COLO668 (cell line): ENCODE results near the gene SLC9A8.
"Not testable (repeated sequence)": the region's sequence is repeated elsewhere in the genome, so short reads cannot be mapped to it uniquely, and the experiment has no call there.

Experiments
- DNase-seq: peaks from one replicate; lab custom pipeline; 2025; ENCODE audit not compliant: unreplicated experiment; lab: John Stamatoyannopoulos, UW

SLC9A8 gene

DNA sequence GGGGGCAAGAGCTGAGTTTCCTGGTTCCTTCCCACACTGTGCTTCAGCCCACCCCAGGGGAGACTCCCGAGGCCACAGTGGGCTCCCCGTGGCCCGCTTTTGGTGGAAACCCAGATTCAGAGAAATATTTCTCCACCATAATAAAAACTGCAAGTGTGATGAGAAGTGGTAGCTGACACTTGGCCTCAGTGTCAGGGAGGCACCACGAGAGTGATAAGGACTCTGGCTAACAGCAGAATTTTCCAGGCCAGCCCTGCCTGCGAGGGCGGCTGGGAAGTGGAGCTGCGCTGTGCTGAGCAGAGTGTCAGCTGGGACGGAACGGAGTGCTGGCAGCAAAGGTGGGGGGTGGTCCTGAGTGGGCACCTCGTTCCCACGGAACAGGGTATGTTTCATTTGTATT lies 80.2 kb downstream of the SLC9A8 start:
- DNase-seq, result no peak

DNA sequence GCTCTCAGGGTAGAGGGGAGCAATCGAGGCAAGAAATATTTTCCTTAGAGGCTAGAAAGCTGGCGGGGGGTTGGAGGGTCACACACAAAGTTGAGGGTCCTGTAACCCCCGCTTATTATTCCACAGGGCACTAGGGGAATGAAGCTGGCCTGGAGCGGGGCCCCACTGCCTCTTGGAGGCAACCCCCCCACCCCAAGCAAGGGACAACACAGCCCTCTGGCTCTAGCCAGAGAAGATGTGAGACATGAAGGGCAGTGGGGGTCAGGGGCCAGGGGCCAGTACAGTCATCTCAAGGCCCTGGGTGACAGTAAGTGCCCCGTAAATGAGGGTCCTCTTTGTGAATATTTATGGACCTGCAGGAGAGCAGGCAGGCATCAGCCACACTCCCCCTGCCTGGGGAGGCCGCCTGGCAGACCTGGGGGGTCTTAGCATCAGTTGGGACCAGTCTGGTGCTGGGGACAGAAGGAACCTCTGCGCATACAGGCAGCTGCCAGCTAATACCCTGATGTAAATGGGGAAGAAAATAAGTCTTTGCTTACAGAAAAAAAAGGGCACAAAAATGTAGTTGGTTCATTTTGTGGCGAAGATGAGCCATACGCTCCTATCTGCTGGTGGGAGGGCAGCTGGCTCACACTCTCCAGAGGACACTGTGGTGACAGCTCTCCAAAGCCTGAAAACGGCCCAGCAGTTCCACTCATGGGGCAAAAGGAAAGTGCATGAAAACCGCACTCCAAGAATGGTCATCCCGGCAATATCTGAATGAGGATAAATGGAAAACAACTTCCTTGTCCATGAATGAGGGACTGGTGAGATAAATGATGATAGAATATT lies 80.8 kb downstream of the SLC9A8 start:
- no peak for DNase-seq

DNA sequence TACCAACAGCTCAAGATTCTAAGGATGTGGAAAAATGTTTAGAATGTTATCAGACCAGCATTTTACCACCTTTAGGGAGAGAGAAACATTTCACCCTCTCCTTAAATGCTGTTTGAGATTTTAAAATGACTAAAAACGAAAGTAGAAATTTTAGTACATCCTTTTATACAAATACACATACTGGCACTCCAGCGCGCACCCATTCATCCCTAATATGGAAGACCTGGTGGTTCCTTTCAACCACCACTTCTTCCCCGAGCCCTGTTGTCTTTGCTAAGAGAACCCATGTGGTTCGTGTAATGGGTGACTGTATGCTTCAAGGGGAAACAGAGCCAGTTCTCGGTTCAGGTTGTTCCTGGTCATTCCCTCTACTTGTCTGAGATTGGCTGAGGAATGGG lies 81.4 kb downstream of the SLC9A8 start:
- no peak for DNase-seq

DNA sequence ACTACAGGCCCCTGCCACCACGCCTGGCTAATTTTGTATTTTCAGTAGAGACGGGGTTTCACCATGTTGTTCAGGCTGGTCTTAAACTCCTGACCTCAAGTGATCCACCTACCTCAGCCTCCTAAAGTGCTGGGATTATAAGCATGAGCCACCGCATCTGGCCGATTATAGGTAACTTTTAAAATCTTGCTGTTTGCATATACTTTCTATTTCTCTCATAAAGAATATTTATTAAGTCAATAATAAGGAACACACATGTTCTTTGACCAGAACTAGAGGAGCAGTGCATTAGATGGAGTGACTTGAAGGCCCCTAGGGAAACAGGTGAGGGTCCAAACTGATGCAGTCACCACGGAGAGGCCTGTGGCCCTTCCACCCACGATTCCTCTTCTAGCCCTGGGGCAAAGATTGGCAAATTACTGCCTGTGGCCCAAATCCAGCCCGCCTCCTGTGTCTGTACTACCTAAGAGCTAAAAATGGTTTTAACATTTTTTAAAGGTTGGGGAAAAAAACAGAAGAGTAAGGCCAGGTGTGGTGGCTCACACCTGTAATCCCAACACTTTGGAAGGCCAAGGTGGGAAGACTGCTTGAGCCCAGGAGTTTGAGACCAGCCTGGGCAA lies 83.0 kb downstream of the SLC9A8 start:
- not testable (repeated sequence) for DNase-seq

DNA sequence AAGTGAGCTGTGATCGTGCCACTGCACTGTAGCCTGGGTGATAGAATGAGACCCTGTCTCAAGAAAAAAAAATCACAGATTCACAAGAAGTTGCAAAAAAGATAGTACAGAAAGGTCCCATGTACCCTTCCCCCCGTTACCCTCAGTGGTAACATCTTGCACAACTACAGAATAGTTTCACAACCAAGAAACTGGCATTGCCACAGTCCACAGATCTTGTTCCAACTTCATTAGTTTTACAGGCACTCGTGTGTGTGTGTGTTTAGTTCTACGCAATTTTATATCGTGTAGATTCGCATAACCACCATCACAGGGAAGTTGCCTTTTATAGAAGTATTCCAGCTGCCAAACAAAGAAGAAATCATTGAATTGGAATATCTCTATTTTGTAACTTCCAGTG lies 83.6 kb downstream of the SLC9A8 start:
- DNase-seq, result no peak

DNA sequence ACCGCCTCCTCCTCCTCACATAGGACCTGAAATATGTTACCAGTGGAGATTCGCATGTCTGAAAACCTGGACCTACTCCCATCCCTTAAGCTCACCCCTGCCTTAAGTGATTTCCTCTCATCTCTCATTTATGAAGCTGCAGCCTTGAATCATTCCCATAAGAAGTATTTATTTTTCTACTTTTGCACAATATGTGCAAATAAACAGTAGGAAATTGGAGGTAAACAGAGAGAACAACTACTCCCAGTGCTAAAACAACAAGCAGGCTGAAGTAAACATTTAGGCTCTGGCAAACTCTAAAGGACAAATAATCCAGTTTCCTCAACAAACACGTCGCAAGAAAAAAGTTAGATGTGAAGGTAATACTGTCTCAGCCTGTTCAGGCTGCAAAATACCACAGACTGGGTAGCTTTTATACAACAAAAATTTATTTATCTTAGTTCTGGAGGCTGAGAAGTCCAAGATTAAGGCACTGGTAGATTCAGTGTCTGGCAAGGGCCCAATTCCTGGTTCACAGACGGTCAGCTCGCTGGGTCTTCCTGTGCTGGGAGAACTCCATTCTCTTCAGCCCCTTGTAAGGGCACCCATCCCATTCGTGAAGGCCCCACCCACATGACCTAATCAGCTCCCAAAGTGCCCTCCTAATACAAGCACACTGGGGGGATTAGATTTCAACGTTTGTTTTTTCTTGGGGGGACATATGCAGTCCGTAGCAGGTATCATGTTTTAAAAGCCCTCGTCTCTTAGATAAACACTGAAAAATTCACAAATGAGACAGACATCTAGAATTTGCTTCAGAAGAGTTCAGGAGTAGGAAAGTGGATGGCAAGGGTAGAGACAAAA lies 87.1 kb downstream of the SLC9A8 start:
- no peak for DNase-seq

DNA sequence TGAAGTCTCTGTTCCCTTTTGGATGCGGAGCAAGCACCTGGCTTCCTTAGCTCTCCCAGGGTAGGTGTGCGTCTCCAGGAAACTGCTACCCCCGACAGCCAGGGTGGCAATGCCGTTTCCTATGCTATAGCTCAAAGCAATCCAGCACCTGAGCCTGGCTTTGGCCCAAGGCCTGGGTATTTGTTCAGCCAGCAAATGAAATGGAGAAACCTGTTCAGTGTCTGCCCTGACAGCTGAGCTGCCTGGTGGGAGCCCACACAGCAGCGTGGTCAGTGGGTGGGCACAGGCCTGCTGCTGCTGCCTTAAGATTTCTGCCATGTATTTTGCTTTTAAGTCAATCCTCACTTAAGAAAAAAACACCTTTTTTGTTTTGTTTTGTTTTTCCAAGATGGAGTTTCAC lies 89.0 kb downstream of the SLC9A8 start:
- DNase-seq, result no peak

DNA sequence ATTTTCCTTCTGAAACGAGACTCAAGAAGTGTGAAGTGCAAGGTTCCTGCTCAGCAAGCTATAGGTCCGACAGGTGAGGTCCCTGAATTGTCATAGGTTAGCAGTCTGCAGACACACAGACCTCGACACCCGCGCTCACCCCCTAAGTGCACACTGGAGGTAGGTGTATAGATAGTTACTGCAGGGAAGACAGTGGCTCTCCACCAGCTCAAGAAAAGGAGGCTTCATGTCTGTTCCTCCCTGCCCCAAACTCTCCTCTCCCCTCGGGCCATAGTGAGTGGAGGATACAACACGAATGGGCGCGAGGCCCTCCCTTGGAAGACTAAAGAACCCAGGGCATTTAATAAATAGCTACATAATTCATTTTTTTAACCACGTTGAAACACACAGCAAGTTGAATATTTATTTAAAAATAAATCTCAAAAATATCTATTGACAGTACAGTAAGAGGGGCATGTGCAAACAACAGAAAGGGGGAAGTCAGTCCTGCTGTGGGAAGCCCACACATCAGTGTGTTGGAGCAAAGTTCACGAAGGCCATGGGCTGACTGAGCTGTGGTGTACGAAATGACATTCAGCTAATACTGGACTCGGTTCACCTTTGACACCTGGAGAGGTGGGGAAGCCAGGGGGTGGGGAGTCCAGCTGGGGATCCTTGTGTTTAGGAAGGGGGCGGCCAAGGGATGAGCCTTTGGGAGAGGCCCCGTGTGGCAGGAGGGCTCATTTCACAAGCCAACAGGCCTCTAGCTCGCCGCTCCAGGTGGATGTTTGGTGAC lies 92.0 kb downstream of the SLC9A8 start:
- DNase-seq, result no peak

DNA sequence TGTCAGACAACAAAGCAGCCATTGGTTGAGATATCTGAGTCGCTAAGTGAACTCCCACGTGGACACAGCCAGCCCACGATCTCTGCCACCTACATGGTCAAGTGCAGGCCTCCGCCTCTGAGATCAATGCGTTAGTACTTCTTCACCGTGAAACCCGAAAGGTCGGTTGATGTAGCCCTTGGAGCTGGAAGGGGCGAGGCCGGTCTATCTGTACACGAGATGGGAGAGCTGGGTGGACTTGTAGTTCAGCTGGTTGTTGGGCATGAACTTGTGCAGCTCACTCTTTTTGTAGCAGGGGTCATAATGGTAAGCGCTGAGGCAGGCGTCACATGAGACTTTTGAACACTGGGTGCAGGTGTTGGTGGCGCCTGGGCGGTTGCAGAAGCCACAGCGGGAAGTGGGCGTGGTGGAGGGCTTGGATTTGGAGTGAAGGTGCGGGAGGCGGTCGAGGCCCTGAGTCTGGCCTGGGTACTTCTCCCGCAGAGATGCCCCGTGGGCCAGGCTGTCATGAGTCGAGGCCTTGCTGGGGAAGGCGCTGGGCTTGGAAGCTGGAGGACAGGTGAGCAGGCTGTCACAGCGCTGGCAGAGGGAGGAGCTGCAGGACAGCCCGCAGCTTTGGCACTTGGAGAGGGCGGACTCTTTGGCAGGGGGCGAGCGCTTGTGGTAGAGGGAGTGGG lies 92.9 kb downstream of the SLC9A8 start:
- DNase-seq, result no peak

DNA sequence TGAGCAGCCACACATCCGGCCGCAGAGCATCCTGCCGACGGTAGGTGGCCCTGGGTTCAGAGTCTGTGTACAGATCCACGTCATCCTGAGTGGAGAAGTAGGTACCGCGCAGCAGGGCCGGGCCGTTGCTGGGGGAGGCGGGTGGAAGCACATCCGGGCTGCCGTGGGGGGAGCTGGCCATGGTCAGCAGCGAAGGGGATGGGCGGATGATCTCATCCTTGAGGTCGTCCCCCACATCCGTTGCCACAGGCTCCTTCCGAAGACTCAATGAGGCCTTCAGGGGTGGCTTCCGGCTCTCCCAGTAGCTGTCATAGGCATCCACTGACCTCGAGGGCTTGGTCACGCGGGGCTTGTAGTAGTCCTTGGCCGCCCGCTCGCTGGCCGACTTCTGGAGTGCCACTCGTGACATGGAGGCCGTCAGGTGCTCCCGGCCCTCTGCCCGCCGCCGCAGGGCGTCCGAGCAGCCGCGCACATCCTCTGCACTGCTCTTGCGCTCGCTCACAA lies 93.5 kb downstream of the SLC9A8 start:
- DNase-seq, result no peak

DNA sequence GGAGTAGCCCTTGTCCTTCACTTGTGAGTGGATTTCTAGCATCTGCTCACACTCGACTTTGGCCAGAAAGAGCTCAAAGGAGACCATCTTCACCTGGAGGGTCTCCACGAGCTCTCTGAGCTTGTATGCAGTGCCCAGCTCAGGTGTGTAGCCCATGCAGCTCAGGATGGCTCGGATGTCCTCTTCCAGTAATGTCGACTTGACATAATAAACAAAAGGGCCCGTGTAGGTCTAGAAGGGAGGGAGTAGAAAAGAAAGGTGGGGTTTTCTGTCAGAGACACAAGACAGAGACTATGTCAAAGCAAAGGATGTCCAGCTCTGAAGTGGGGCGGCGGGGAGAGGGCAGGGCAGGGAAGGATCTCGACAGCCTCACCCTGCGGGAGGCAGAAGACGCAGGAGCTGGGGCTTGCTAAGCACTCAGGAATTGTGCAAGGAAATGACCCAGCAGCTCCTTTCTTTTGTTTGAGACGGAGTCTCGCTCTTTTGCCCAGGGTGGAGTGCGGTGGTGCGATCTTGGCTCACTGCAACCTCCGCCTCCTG lies 94.1 kb downstream of the SLC9A8 start:
- no peak for DNase-seq

DNA sequence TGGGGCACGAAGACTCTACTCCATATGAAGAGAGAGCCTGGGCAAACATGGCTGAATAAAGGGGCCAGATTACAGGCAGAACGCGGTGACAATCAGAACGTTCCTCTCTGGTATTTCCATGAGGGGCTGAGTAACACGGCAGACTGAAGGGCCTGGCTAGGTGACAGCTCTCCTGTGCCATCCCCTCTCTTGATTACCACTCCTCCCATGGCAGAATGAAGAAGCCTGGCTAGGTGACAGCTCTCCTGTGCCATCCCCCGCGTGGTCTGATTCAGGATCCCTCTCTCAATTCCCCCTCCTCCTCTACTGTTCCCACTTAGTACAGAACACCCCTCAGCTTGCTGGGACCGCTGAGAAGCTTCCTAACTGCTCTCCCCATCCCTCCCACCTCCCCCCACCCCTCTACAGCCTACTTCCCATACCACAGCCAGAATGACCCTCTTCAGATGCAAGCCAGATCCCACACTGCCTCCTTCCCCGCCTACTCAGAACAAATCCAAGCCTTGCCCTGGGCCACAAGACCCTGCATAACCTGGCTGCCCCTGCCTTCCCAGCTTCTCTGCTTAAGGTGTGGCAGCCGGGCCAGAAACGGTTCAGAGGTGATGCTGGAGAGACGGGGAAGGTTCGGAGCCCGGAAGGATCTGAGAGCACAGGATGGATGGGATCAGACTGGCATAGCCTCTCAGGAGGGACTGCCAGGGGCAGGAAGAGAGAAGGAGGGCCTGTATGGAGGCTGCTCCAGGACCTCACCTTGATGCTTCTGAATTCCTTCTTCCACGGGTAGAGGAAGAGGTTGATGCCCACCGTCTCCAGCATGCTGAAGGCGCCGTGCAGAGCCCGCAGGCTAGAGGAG lies 95.0 kb downstream of the SLC9A8 start:
- DNase-seq, result no peak

DNA sequence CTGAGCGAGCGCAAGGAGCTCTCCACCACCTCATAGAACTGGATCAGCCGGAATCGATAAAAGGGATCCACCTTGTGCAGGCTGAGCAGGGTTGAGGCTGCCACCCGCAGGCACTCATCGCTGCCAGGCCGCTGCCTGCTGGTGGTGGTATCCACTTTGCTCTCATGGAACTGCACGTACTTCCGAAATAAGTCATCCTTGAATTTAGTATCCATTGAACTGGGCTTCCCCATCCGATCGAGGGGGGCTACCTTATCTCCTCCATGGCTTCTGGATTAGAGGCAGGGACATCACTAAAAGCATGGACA lies 95.6 kb downstream of the SLC9A8 start:
- DNase-seq, result no peak

DNA sequence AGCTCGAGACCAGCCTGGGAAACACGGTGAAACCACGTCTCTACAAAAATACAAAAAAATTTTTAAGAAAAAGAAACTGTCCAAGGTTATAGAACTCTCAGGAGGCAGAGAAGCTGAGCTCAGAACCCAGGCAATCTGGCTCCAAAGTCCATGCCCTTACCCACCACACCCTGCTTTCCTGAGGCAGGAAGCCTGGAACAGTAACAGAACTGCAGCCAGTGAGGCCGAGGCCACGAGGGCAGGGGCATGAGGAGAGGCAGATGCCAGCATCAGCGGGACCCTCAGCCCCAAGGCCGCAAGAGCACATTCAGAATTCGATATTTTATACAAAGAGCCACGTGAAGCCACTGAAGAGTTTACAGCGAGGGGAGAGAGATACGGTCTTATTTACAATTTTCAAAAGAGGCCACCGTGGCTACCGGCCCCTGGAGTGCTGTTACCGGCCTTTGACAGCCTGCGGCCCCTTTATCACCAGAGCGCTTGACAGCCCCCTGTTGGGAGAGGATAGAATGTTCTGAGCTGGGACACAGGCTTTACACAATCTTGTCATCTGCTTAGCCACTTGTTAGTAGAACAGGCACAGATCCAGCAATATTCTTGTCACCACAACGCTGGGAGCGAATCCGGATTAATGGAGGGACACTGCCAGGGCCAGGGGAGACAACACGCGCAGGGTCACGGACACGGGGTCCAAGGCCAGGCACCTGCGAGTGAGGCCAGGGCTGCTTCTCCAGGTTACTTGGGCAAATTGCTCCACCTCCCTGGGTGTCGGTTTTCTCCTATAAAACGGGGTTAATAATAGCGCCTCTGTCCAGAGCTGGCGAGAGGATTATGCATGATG lies 97.1 kb downstream of the SLC9A8 start:
- DNase-seq, result no peak

DNA sequence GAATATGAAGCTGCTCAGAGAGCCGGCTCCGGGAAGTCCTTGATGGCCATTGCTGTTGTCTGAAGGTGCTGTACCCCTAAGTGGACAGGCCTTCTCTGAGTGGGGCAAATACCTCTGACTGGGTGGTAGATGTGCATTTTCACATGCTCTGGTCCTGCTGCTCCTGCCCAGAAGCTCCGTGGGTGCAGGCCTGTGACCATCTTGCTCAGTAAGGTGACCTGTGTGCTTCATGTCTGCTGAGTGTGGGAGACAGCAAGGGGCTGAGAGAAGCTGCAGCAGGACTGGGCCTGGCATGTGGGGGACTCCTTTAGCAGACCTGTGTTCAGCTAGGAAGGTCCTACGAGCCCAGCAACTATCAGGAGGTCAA lies 97.7 kb downstream of the SLC9A8 start:
- no peak for DNase-seq

DNA sequence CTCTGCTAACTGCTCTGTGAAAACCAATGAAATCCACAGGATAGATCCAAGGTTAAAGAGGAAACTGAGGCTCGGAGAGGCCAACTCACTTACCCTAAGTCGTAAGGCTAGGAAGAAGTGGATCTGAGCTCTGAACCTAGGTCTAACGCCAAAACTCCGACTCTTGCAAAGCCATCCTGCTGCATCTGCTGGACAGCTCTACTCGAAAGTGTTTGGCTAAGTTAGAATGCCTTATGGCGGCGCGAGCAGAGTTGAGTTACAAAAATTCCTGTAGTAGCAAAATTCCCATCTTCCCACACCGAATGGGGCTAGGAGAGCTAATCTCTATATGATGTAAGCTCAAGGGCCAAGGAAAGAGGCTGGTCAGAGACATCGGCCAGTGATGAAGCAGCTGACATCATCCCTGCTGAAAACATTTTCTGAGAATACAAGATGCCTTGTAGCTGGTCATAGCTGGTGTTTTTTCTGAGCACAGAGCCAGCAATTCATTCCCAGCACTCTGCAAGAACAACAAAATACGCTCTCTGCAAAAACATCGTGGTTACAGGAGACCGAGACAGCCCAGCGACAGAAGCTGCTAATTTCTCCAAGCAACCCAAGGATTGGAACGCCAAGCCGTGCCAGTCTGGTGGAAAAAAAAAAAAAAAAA lies 100.9 kb downstream of the SLC9A8 start:
- DNase-seq, result no peak

DNA sequence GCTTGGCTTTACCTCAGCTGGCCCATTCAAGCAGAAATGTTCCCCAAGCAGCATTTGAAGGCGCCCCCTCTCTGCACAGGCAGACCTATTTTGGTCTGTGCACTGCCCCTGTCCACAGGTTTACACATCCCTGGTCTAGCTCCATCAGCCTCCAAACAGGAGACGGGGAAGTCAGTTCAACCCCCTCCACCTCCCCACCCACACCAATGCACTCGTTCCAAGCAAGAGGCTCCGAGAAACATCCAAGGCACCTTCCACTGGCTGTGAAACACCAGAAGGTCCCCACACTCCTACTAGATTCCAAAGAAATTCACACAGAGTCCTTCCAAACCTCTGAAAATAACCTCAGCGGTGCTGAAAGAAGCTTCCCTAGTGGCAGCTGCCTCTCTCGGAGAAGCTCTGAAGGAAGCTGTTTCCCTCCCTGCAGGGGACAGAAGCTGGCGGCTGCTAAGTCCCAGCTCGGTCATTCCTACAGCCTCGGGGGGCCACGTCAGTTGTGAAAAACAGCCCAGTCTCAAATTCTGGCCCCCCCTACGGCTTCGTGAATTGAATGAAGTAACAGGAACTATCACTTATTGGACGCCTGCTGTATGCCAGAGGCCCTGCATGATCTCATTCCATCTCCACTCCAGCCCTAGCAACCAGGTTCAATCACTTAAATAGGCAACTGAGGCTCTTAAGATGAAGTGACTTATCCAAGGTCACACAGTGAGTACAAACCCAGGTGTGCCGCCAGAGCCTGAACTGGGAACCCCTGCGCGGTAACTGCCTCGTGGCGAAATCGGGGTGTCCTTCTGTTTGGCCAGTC lies 101.9 kb downstream of the SLC9A8 start:
- peak; percentile 33 for DNase-seq
